ENCODE results near the gene CYB561D1.

Gene CYB561D1

GRCh38 chr1:109488696-109489095, 5.2 kb upstream of the CYB561D1 start:
- H3K36me3 Mint-ChIP-seq (ENCODE audit: low read depth): peaks cover 11% of the 10 kb centered on the region
- no peak overlapping the region for H3K27ac Mint-ChIP-seq
- H3K27me3 Mint-ChIP-seq: no peaks in the 10 kb centered on the region
- H3K4me3 Mint-ChIP-seq: no peak overlapping the region
- peaks cover 18% of the 10 kb centered on the region for H3K4me1 Mint-ChIP-seq (ENCODE audit: low read depth)
- H3K9me3 Mint-ChIP-seq: no peaks in the 10 kb centered on the region

GRCh38 chr1:109490029-109490933, 3.6 kb upstream of the CYB561D1 start:
- H3K9me3 Mint-ChIP-seq: no peaks in the 10 kb centered on the region
- H3K27ac Mint-ChIP-seq: no peak overlapping the region
- H3K36me3 Mint-ChIP-seq (ENCODE audit: low read depth): peaks cover 11% of the 10 kb centered on the region
- H3K4me3 Mint-ChIP-seq: no peak overlapping the region
- no peaks in the 10 kb centered on the region for H3K27me3 Mint-ChIP-seq
- peaks cover 24% of the 10 kb centered on the region for H3K4me1 Mint-ChIP-seq (ENCODE audit: low read depth)

- Mint-ChIP-seq H3K27me3 (no peaks in the 10 kb centered on the region), H3K4me3 (no peak overlapping the region), H3K36me3 (ENCODE audit: low read depth) (peaks cover 11% of the 10 kb centered on the region), H3K27ac (no peak overlapping the region), H3K4me1 (ENCODE audit: low read depth) (peaks cover 27% of the 10 kb centered on the region), H3K9me3 (no peaks in the 10 kb centered on the region)
Observed at GRCh38 chr1:109490934-109491302, 3.0 kb upstream of the CYB561D1 start.

GRCh38 chr1:109491372-109491771, 2.5 kb upstream of the CYB561D1 start:
- Mint-ChIP-seq H3K36me3 (ENCODE audit: low read depth) (peaks cover 11% of the 10 kb centered on the region), H3K4me3 (no peak overlapping the region)

GRCh38 chr1:109492779-109493178, 1.1 kb upstream of the CYB561D1 start:
- Mint-ChIP-seq H3K9me3 (no peaks in the 10 kb centered on the region), H3K4me3 (no peak overlapping the region), H3K4me1 (ENCODE audit: low read depth) (peaks cover 37% of the 10 kb centered on the region), H3K27ac (no peak overlapping the region), H3K36me3 (ENCODE audit: low read depth) (peaks cover 11% of the 10 kb centered on the region), H3K27me3 (no peaks in the 10 kb centered on the region)

More at GRCh38 chr1:109491372-109491771, 2.5 kb upstream of the CYB561D1 start:
- no peaks in the 10 kb centered on the region for H3K27me3 Mint-ChIP-seq
- H3K27ac Mint-ChIP-seq: no peak overlapping the region
- no peaks in the 10 kb centered on the region for H3K9me3 Mint-ChIP-seq
- H3K4me1 Mint-ChIP-seq (ENCODE audit: low read depth): peaks cover 30% of the 10 kb centered on the region

- peak overlapping the region; percentile 95 for H3K4me3 Mint-ChIP-seq
- H3K36me3 Mint-ChIP-seq (ENCODE audit: low read depth): peaks cover 7% of the 10 kb centered on the region
Observed at GRCh38 chr1:109493227-109493626, 667 bp upstream of the CYB561D1 start.

GRCh38 chr1:109495738-109496137, 1.8 kb downstream of the CYB561D1 start:
- Mint-ChIP-seq H3K9me3 (no peaks in the 10 kb centered on the region), H3K4me1 (ENCODE audit: low read depth) (peaks cover 65% of the 10 kb centered on the region), H3K36me3 (ENCODE audit: low read depth) (peaks cover 10% of the 10 kb centered on the region), H3K4me3 (peak overlapping the region; percentile 95), H3K27ac (peak overlapping the region; percentile 40), H3K27me3 (no peaks in the 10 kb centered on the region)

More at GRCh38 chr1:109493227-109493626, 667 bp upstream of the CYB561D1 start:
- H3K27ac Mint-ChIP-seq: no peak overlapping the region
- H3K27me3 Mint-ChIP-seq: no peaks in the 10 kb centered on the region
- no peaks in the 10 kb centered on the region for H3K9me3 Mint-ChIP-seq
- peaks cover 41% of the 10 kb centered on the region for H3K4me1 Mint-ChIP-seq (ENCODE audit: low read depth)

- Mint-ChIP-seq H3K27ac (peak overlapping the region; percentile 38), H3K36me3 (ENCODE audit: low read depth) (peaks cover 14% of the 10 kb centered on the region), H3K4me1 (ENCODE audit: low read depth) (peaks cover 83% of the 10 kb centered on the region), H3K4me3 (no peak overlapping the region), H3K27me3 (no peaks in the 10 kb centered on the region), H3K9me3 (no peaks in the 10 kb centered on the region)
Observed at GRCh38 chr1:109497449-109498160, 3.7 kb downstream of the CYB561D1 start.

- no peaks in the 10 kb centered on the region for H3K9me3 Mint-ChIP-seq
- H3K4me1 Mint-ChIP-seq (ENCODE audit: low read depth): peaks cover 88% of the 10 kb centered on the region
- H3K4me3 Mint-ChIP-seq: peak overlapping the region; percentile 13
- peak overlapping the region; percentile 38 for H3K27ac Mint-ChIP-seq
- H3K27me3 Mint-ChIP-seq: no peaks in the 10 kb centered on the region
- peaks cover 14% of the 10 kb centered on the region for H3K36me3 Mint-ChIP-seq (ENCODE audit: low read depth)
Observed at GRCh38 chr1:109498161-109498801, 4.4 kb downstream of the CYB561D1 start.

- no peak overlapping the region for H3K4me3 Mint-ChIP-seq
- H3K36me3 Mint-ChIP-seq (ENCODE audit: low read depth): peaks cover 14% of the 10 kb centered on the region
- H3K9me3 Mint-ChIP-seq: no peaks in the 10 kb centered on the region
Observed at GRCh38 chr1:109499081-109499480, 5.2 kb downstream of the CYB561D1 start.

GRCh38 chr1:109499661-109500536, 6.0 kb downstream of the CYB561D1 start:
- no peak overlapping the region for H3K4me3 Mint-ChIP-seq

More at GRCh38 chr1:109499081-109499480, 5.2 kb downstream of the CYB561D1 start:
- no peaks in the 10 kb centered on the region for H3K27me3 Mint-ChIP-seq
- peaks cover 92% of the 10 kb centered on the region for H3K4me1 Mint-ChIP-seq (ENCODE audit: low read depth)
- H3K27ac Mint-ChIP-seq: peak overlapping the region; percentile 61

GRCh38 chr1:109500941-109501381, 7.1 kb downstream of the CYB561D1 start:
- H3K27ac Mint-ChIP-seq: peak overlapping the region; percentile 61
- peaks cover 14% of the 10 kb centered on the region for H3K36me3 Mint-ChIP-seq (ENCODE audit: low read depth)

More at GRCh38 chr1:109499661-109500536, 6.0 kb downstream of the CYB561D1 start:
- Mint-ChIP-seq H3K27ac (peak overlapping the region; percentile 58), H3K36me3 (ENCODE audit: low read depth) (peaks cover 14% of the 10 kb centered on the region), H3K4me1 (ENCODE audit: low read depth) (peaks cover 92% of the 10 kb centered on the region), H3K27me3 (no peaks in the 10 kb centered on the region), H3K9me3 (no peaks in the 10 kb centered on the region)

GRCh38 chr1:109501644-109502363, 7.9 kb downstream of the CYB561D1 start:
- peaks cover 90% of the 10 kb centered on the region for H3K4me1 Mint-ChIP-seq (ENCODE audit: low read depth)
- no peak overlapping the region for H3K4me3 Mint-ChIP-seq
- H3K27ac Mint-ChIP-seq: peak overlapping the region; percentile 63
- H3K27me3 Mint-ChIP-seq: no peaks in the 10 kb centered on the region
- H3K9me3 Mint-ChIP-seq: no peaks in the 10 kb centered on the region
- H3K36me3 Mint-ChIP-seq (ENCODE audit: low read depth): peaks cover 14% of the 10 kb centered on the region

More at GRCh38 chr1:109500941-109501381, 7.1 kb downstream of the CYB561D1 start:
- H3K9me3 Mint-ChIP-seq: no peaks in the 10 kb centered on the region
- H3K4me3 Mint-ChIP-seq: no peak overlapping the region
- peaks cover 91% of the 10 kb centered on the region for H3K4me1 Mint-ChIP-seq (ENCODE audit: low read depth)
- H3K27me3 Mint-ChIP-seq: no peaks in the 10 kb centered on the region

Data from stimulated activated naive CD8-positive, alpha-beta T cell treated with anti-CD3 and anti-CD28 coated beads, Interleukin-15, Interleukin-2, amounts not matched to agents 100 ng/mL and 50 ng/mL, for 24 hours (primary cell).